ENCODE data around the gene ZFAND3. TPM values are rescaled to one million over a fixed set of nuclear protein-coding genes. Genes with fewer than 3 reads are reported as not detected.

The ZFAND3 gene
- polyA plus RNA-seq, 3 donors, result 11.5 to 21.1 (median 11.7) TPM

DNA sequence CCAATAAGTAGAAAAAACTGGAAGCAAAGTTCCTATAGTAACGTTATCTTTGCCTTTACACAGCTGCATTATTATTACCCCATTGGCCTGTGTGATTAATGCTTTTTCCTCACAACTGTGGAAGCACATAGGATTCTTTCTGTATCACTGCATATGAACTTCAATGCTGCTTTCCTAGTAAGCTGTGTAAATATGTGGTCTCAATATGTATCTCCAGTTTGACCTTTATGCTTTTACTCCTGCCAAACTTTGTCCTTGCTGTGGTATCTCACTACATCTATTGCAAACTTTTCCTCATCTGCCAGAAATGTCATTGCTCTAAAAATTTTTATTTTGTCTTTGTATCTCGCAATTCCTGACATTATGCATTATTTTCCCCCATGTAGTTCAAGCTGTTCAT is 168.6 kb downstream of the ZFAND3 start:
- no peaks in the 10 kb centered on the region for H3K9me3 Mint-ChIP-seq
- intact Hi-C loops (cut with micrococcal nuclease), result no loop called here
- peaks cover 14% of the 10 kb centered on the region for H3K4me1 Mint-ChIP-seq
- Histone ChIP-seq H3K27me3 (ENCODE audit: control insufficient read depth in 2 of 2, insufficient read depth in 2 of 2, low read length in 2 of 2) (no peaks in the 10 kb centered on the region), H3K4me1 (ENCODE audit: control insufficient read depth in 1 of 2, insufficient read depth in 2 of 2, low read length in 2 of 2) (no peaks in the 10 kb centered on the region), H3K4me3 (replicated peaks in 1 of 3; ENCODE audit: low read depth in 2 of 3, low read length in 3 of 3) (no peak overlapping the region), H3K4me2 (replicated peaks; ENCODE audit: extremely low read depth, low read length, poor library complexity, severe bottlenecking) (no peak overlapping the region), H3K9ac (ENCODE audit: insufficient read depth, low read length, poor library complexity, severe bottlenecking) (no peak overlapping the region), H3K27ac (ENCODE audit: low read depth in 1 of 2, low read length in 2 of 2) (no peak overlapping the region), H2AFZ (ENCODE audit: insufficient read depth, low read depth, low read length, poor library complexity, severe bottlenecking) (no peak overlapping the region), H3K9me3 (replicated peaks in 1 of 2; ENCODE audit: control insufficient read depth in 1 of 2, insufficient read depth in 1 of 2, low read length in 2 of 2) (no peaks in the 10 kb centered on the region), H4K20me1 (ENCODE audit: insufficient read depth, low read length) (peaks cover 98% of the 10 kb centered on the region), H3K79me2 (ENCODE audit: insufficient read depth, low read length) (peaks cover 92% of the 10 kb centered on the region), H3K36me3 (replicated peaks in 1 of 2; ENCODE audit: control insufficient read depth in 1 of 2, insufficient read depth in 2 of 2, low read length in 2 of 2) (no peaks in the 10 kb centered on the region)
- no peaks in the 10 kb centered on the region for H3K27me3 Mint-ChIP-seq (ENCODE audit: low read depth in 3 of 3)
- no peak for DNase-seq
- no CpG with 5 or more reads among the region's 2 CpGs for WGBS (ENCODE audit: insufficient coverage)
- TF ChIP-seq, protein P1, sequence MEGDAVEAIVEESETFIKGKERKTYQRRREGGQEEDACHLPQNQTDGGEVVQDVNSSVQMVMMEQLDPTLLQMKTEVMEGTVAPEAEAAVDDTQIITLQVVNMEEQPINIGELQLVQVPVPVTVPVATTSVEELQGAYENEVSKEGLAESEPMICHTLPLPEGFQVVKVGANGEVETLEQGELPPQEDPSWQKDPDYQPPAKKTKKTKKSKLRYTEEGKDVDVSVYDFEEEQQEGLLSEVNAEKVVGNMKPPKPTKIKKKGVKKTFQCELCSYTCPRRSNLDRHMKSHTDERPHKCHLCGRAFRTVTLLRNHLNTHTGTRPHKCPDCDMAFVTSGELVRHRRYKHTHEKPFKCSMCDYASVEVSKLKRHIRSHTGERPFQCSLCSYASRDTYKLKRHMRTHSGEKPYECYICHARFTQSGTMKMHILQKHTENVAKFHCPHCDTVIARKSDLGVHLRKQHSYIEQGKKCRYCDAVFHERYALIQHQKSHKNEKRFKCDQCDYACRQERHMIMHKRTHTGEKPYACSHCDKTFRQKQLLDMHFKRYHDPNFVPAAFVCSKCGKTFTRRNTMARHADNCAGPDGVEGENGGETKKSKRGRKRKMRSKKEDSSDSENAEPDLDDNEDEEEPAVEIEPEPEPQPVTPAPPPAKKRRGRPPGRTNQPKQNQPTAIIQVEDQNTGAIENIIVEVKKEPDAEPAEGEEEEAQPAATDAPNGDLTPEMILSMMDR (IDR thresholded peaks at IDR 0.05), result no peak
- H3K4me3 Mint-ChIP-seq, result no peak overlapping the region
- peaks cover 0 to 3% of the 10 kb centered on the region in 2 donors for H3K36me3 Mint-ChIP-seq
- H3K27ac Mint-ChIP-seq, result no peak overlapping the region

GRCh38 chr6:37988696-37989095 is 169.2 kb downstream of the ZFAND3 start:
- peaks cover 11% of the 10 kb centered on the region for H3K4me1 Mint-ChIP-seq
- Histone ChIP-seq H3K9ac (ENCODE audit: insufficient read depth, low read length, poor library complexity, severe bottlenecking) (no peak overlapping the region), H3K27ac (ENCODE audit: low read depth in 1 of 2, low read length in 2 of 2) (no peak overlapping the region), H3K4me3 (replicated peaks in 1 of 3; ENCODE audit: low read depth in 2 of 3, low read length in 3 of 3) (no peak overlapping the region), H3K27me3 (ENCODE audit: control insufficient read depth in 2 of 2, insufficient read depth in 2 of 2, low read length in 2 of 2) (no peaks in the 10 kb centered on the region), H3K4me1 (ENCODE audit: control insufficient read depth in 1 of 2, insufficient read depth in 2 of 2, low read length in 2 of 2) (no peaks in the 10 kb centered on the region), H3K9me3 (replicated peaks in 1 of 2; ENCODE audit: control insufficient read depth in 1 of 2, insufficient read depth in 1 of 2, low read length in 2 of 2) (no peaks in the 10 kb centered on the region), H3K79me2 (ENCODE audit: insufficient read depth, low read length) (peaks cover 91% of the 10 kb centered on the region), H3K36me3 (replicated peaks in 1 of 2; ENCODE audit: control insufficient read depth in 1 of 2, insufficient read depth in 2 of 2, low read length in 2 of 2) (no peaks in the 10 kb centered on the region), H4K20me1 (ENCODE audit: insufficient read depth, low read length) (peaks cover 97% of the 10 kb centered on the region), H3K4me2 (replicated peaks; ENCODE audit: extremely low read depth, low read length, poor library complexity, severe bottlenecking) (no peak overlapping the region), H2AFZ (ENCODE audit: insufficient read depth, low read depth, low read length, poor library complexity, severe bottlenecking) (no peak overlapping the region)
- TF ChIP-seq, protein P1 (IDR thresholded peaks at IDR 0.05), result no peak
- no peak overlapping the region for H3K4me3 Mint-ChIP-seq
- peak overlapping the region in 1 of 7 donors; percentile 64 for H3K27ac Mint-ChIP-seq
- H3K9me3 Mint-ChIP-seq, result no peaks in the 10 kb centered on the region
- no CpG with 5 or more reads among the region's 3 CpGs for WGBS (ENCODE audit: insufficient coverage)
- H3K27me3 Mint-ChIP-seq (ENCODE audit: low read depth in 3 of 3), result no peaks in the 10 kb centered on the region
- no peak for DNase-seq
- intact Hi-C loops (cut with micrococcal nuclease), result no loop called here
- H3K36me3 Mint-ChIP-seq, result peaks cover 0 to 3% of the 10 kb centered on the region in 2 donors

Data from CD14-positive monocyte (primary cell).